ENCODE data around the gene EFCAB8. TPM values are rescaled to one million over a fixed set of nuclear protein-coding genes. Genes with fewer than 3 reads are reported as not detected.

EFCAB8 gene
- total and polyA plus RNA-seq, 4 donors = 0.25 TPM; not detected in 3

GRCh38 chr20:32914031-32914430 lies 55.3 kb downstream of the EFCAB8 start:
- peaks cover 0 to 7% (median 4%) of the 10 kb centered on the region in 4 donors for H3K9me3 ChIP-seq (ENCODE audit: control insufficient read depth in 4 of 4, low read length in 3 of 4)
- no peak overlapping the region for H3K4me3 ChIP-seq (ENCODE audit: low read depth in 1 of 3, low read length in 3 of 3)
- H3K36me3 ChIP-seq (ENCODE audit: control insufficient read depth in 4 of 4, insufficient read depth in 3 of 4, low read depth in 1 of 4, low read length in 3 of 4) = no peaks in the 10 kb centered on the region
- WGBS = 98% methylated on average over 1 of the region's 1 CpG
- H3K4me1 ChIP-seq (ENCODE audit: control insufficient read depth in 4 of 4, insufficient read depth in 4 of 4, low read length in 3 of 4) = no peaks in the 10 kb centered on the region
- DNase-seq (ENCODE audit: low spot score) = no peak
- H3K27me3 ChIP-seq (ENCODE audit: control insufficient read depth in 4 of 4, insufficient read depth in 4 of 4, low read length in 3 of 4) = no peaks in the 10 kb centered on the region
- no peak overlapping the region for H3K9ac ChIP-seq (ENCODE audit: low read depth in 1 of 2, low read length in 2 of 2)
- TF ChIP-seq HNF4A (conservative IDR thresholded peaks at IDR 0.05) = no peak
- TF ChIP-seq SP1 (IDR thresholded peaks at IDR 0.05) = no peak
- TF ChIP-seq TAF1 (conservative IDR thresholded peaks at IDR 0.05) = no peak
- no peak for TF ChIP-seq REST (IDR thresholded peaks at IDR 0.05)
- TF ChIP-seq EGR1 (IDR thresholded peaks at IDR 0.05; ENCODE audit: low read depth in 2 of 2) = no peak
- TF ChIP-seq NR2F2 (IDR thresholded peaks at IDR 0.05) = no peak
- no peak for TF ChIP-seq GABPA (IDR thresholded peaks at IDR 0.05 in 1 of 2, conservative IDR thresholded peaks at IDR 0.05 in 1 of 2)
- H3K27ac ChIP-seq (ENCODE audit: low read depth in 1 of 2, low read length in 2 of 2) = no peak overlapping the region

GRCh38 chr20:32917191-32917950 lies 58.6 kb downstream of the EFCAB8 start:
- peaks cover 0 to 7% (median 4%) of the 10 kb centered on the region in 4 donors for H3K9me3 ChIP-seq (ENCODE audit: control insufficient read depth in 4 of 4, low read length in 3 of 4)
- 86% methylated on average over 9 of the region's 9 CpGs for WGBS

More at GRCh38 chr20:32917191-32917950, 58.6 kb downstream of the EFCAB8 start:
- Histone ChIP-seq H3K4me1 (ENCODE audit: control insufficient read depth in 4 of 4, insufficient read depth in 4 of 4, low read length in 3 of 4) (no peaks in the 10 kb centered on the region), H3K27ac (ENCODE audit: low read depth in 1 of 2, low read length in 2 of 2) (no peak overlapping the region), H3K36me3 (ENCODE audit: control insufficient read depth in 4 of 4, insufficient read depth in 3 of 4, low read depth in 1 of 4, low read length in 3 of 4) (no peaks in the 10 kb centered on the region), H3K27me3 (ENCODE audit: control insufficient read depth in 4 of 4, insufficient read depth in 4 of 4, low read length in 3 of 4) (no peaks in the 10 kb centered on the region), H3K9ac (ENCODE audit: low read depth in 1 of 2, low read length in 2 of 2) (no peak overlapping the region), H3K4me3 (ENCODE audit: low read depth in 1 of 3, low read length in 3 of 3) (no peak overlapping the region)
- TF ChIP-seq YY1 (IDR thresholded peaks at IDR 0.05) (no peak), MAX (IDR thresholded peaks at IDR 0.05) (no peak), CTCF (IDR thresholded peaks at IDR 0.05; ENCODE audit: low read depth, low read length, missing input control) (no peak), RAD21 (IDR thresholded peaks at IDR 0.05) (no peak), FOXA1 (IDR thresholded peaks at IDR 0.05) (no peak), TAF1 (conservative IDR thresholded peaks at IDR 0.05) (no peak), GABPA (IDR thresholded peaks at IDR 0.05 in 1 of 2, conservative IDR thresholded peaks at IDR 0.05 in 1 of 2) (no peak), EGR1 (IDR thresholded peaks at IDR 0.05; ENCODE audit: low read depth in 2 of 2) (no peak), REST (IDR thresholded peaks at IDR 0.05) (no peak), JUND (IDR thresholded peaks at IDR 0.05) (no peak), HNF4A (conservative IDR thresholded peaks at IDR 0.05) (no peak), FOXA2 (IDR thresholded peaks at IDR 0.05) (no peak), NR2F2 (IDR thresholded peaks at IDR 0.05) (no peak)
- no peak for DNase-seq (ENCODE audit: low spot score)

Measured in liver (tissue), 9 donors.